Liver (tissue), 3 donors: ENCODE results near the gene TMEM190.
A peak's percentile ranks its signal among the peaks of the same experiment; 100 is the strongest.

Experiments
- CTCF ChIP-seq: fragments of 150-350 bp; IDR thresholded peaks from 2 replicates; pipeline ENCODE4 v1.5.1; 2017; ENCODE audit warnings: improper control_type of control experiment, low read depth, low read length; ENCODE audit not compliant: missing input control
- HNF4G ChIP-seq: IDR thresholded peaks from 2 replicates; pipeline ENCODE4 v1.6.1; 2016; ENCODE audit warnings: antibody characterized with exemption
- NR2F2 ChIP-seq: IDR thresholded peaks from 2 replicates; pipeline ENCODE4 v1.6.1; 2016; ENCODE audit warnings: antibody characterized with exemption
- RAD21 ChIP-seq, 2 donors: IDR thresholded peaks; 2 replicates each; pipeline ENCODE4 v1.6.1; 2016; ENCODE audit warnings: antibody characterized with exemption in 2 of 2, mild to moderate bottlenecking in 2 of 2
- REST ChIP-seq: IDR thresholded peaks from 2 replicates; pipeline ENCODE4 v1.6.1; 2016; ENCODE audit warnings: antibody characterized with exemption, mild to moderate bottlenecking
- SP1 ChIP-seq: IDR thresholded peaks from 2 replicates; pipeline ENCODE4 v1.6.1; 2018; ENCODE audit warnings: antibody characterized with exemption, mild to moderate bottlenecking
- TAF1 ChIP-seq: conservative IDR thresholded peaks from 2 replicates; pipeline ENCODE4 v1.6.1; 2016; ENCODE audit warnings: antibody characterized with exemption, mild to moderate bottlenecking
- ZBTB33 ChIP-seq: IDR thresholded peaks from 2 replicates; pipeline ENCODE4 v1.6.1; 2016; ENCODE audit warnings: antibody characterized with exemption
- TF ChIP-seq, protein P1 (sequence below): IDR thresholded peaks from 2 replicates; pipeline ENCODE4 v1.6.1; 2016; ENCODE audit warnings: antibody characterized with exemption
- TF ChIP-seq, protein P2 (sequence below): IDR thresholded peaks from 2 replicates; pipeline ENCODE4 v1.6.1; 2016; ENCODE audit warnings: antibody characterized with exemption
- donor health status: healthy.
- donor health status: healthy.

- TF ChIP-seq CTCF: peak; percentile 78
- no peak for TF ChIP-seq REST
- TF ChIP-seq HNF4G: no peak
- TF ChIP-seq, protein P1, sequence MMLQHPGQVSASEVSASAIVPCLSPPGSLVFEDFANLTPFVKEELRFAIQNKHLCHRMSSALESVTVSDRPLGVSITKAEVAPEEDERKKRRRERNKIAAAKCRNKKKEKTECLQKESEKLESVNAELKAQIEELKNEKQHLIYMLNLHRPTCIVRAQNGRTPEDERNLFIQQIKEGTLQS: no peak
- TF ChIP-seq RAD21 (IDR thresholded peaks at IDR 0.05): peak; percentile 92 to 96
- TF ChIP-seq, protein P2, sequence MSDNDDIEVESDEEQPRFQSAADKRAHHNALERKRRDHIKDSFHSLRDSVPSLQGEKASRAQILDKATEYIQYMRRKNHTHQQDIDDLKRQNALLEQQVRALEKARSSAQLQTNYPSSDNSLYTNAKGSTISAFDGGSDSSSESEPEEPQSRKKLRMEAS: no peak
- TF ChIP-seq ZBTB33: no peak
- no peak for TF ChIP-seq SP1
- no peak for TF ChIP-seq TAF1
- TF ChIP-seq NR2F2: no peak
Measured at GRCh38 chr19:55418185-55418584, 41.6 kb downstream of the TMEM190 start.
